Measurements from ENCODE around the gene ARHGEF11.

- TF ChIP-seq, protein P1, sequence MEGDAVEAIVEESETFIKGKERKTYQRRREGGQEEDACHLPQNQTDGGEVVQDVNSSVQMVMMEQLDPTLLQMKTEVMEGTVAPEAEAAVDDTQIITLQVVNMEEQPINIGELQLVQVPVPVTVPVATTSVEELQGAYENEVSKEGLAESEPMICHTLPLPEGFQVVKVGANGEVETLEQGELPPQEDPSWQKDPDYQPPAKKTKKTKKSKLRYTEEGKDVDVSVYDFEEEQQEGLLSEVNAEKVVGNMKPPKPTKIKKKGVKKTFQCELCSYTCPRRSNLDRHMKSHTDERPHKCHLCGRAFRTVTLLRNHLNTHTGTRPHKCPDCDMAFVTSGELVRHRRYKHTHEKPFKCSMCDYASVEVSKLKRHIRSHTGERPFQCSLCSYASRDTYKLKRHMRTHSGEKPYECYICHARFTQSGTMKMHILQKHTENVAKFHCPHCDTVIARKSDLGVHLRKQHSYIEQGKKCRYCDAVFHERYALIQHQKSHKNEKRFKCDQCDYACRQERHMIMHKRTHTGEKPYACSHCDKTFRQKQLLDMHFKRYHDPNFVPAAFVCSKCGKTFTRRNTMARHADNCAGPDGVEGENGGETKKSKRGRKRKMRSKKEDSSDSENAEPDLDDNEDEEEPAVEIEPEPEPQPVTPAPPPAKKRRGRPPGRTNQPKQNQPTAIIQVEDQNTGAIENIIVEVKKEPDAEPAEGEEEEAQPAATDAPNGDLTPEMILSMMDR (IDR thresholded peaks at IDR 0.05), result no peak
- no peak for TF ChIP-seq EP300 (IDR thresholded peaks at IDR 0.05)
Observed at GRCh38 chr1:156898161-156898566, 147.4 kb downstream of the ARHGEF11 start.
